GM12892 (cell line): Measurements from ENCODE around the gene CBFB.

ENCODE experiments used
- POLR2A ChIP-seq: IDR thresholded peaks from 2 replicates; pipeline ENCODE4 v1.6.1; 2011; ENCODE audit warnings: low read depth, low read length, control low read depth
- POLR2AphosphoS5 ChIP-seq: IDR thresholded peaks from 2 replicates; pipeline ENCODE4 v1.6.1; 2011; ENCODE audit warnings: low read depth, low read length, control low read depth
- TAF1 ChIP-seq: IDR thresholded peaks from 2 replicates; pipeline ENCODE4 v1.6.1; 2011; ENCODE audit warnings: low read depth, mild to moderate bottlenecking, control low read depth, low read length, borderline replicate concordance

DNA sequence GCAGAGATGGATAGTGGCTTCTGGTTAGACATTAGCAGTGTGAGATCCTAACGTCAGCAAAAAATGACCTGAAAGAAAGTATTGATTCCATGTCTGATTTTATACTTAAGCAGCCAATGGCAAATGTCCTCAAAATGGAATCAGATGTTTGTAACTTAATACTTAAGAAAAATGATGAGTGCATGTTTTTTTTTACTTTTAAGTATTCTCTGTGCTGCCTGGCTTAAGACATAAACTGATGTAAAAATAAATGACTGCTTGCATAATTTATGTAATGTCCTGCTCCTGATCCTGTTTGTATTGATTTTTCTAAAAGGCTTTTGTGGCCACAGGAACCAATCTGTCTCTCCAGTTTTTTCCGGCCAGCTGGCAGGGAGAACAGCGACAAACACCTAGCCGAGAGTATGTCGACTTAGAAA, 7.4 kb downstream of the CBFB start:
- no peak for TF ChIP-seq POLR2AphosphoS5
- no peak for TF ChIP-seq POLR2A
- no peak for TF ChIP-seq TAF1
